T47D (cell line): ENCODE measurements around the gene NEK2.
"Not testable (repeated sequence)": the region's sequence is repeated elsewhere in the genome, so short reads cannot be mapped to it uniquely, and the experiment has no call there.

Experiments used
- DNase-seq, 2 experiments: peaks; one replicate each; pipeline versions ENCODE4 v3.0.0 to v3.0.0-alpha.2; 2011 to 2012; ENCODE audit warnings: low read depth in 1 of 2, low spot score in 1 of 2
- JUND ChIP-seq: IDR thresholded peaks from 2 replicates; pipeline ENCODE4 v1.6.1; 2012; ENCODE audit warnings: low read depth
- in situ Hi-C: cut with HindIII; loops from 2 replicates; pipeline ENCODE4 v1.10.0; 2016; ENCODE audit warnings: low sequenced_read_pairs, low pct_unique_long_range_greater_than_20kb

The NEK2 gene

GRCh38 chr1:211675230-211676105 lies at the start of gene NEK2:
NEK2 (minus strand) TSS chr1:211675621; CDS start chr1:211675479, 142 bp downstream.
- DNase-seq = peak; percentile 97 to 98
- TF ChIP-seq JUND = no peak
- in situ Hi-C loops = no loop called here

- TF ChIP-seq JUND = no peak
- DNase-seq = no peak
- in situ Hi-C loops = no loop called here
Measured at GRCh38 chr1:211724687-211725196, 49.3 kb upstream of the NEK2 start.

GRCh38 chr1:211723273-211723672 lies 47.9 kb upstream of the NEK2 start:
- in situ Hi-C loops = no loop called here

GRCh38 chr1:211722277-211723175 lies 47.1 kb upstream of the NEK2 start:
- in situ Hi-C loops = no loop called here
- no peak for TF ChIP-seq JUND
- DNase-seq = no peak

More at GRCh38 chr1:211723273-211723672, 47.9 kb upstream of the NEK2 start:
- no peak for TF ChIP-seq JUND
- no peak for DNase-seq

GRCh38 chr1:211716555-211716954 lies 41.1 kb upstream of the NEK2 start:
- in situ Hi-C loops, DNase-seq: not testable (repeated sequence)

- no peak for DNase-seq
- in situ Hi-C loops = no loop called here
- no peak for TF ChIP-seq JUND
Measured at GRCh38 chr1:211715971-211716370, 40.5 kb upstream of the NEK2 start.

GRCh38 chr1:211714154-211714553 lies 38.7 kb upstream of the NEK2 start:
- DNase-seq = no peak
- no peak for TF ChIP-seq JUND
- in situ Hi-C loops = no loop called here

- no peak for TF ChIP-seq JUND
Measured at GRCh38 chr1:211713231-211713630, 37.8 kb upstream of the NEK2 start.

GRCh38 chr1:211711315-211711705 lies 35.9 kb upstream of the NEK2 start:
- TF ChIP-seq JUND = no peak
- DNase-seq = no peak
- in situ Hi-C loops = no loop called here

More at GRCh38 chr1:211713231-211713630, 37.8 kb upstream of the NEK2 start:
- in situ Hi-C loops = no loop called here
- no peak for DNase-seq

- no peak for DNase-seq
- in situ Hi-C loops = no loop called here
- TF ChIP-seq JUND = no peak
Measured at GRCh38 chr1:211710566-211711314, 35.3 kb upstream of the NEK2 start.

- no peak for TF ChIP-seq JUND
- in situ Hi-C loops = no loop called here
- no peak for DNase-seq
Measured at GRCh38 chr1:211708926-211709325, 33.5 kb upstream of the NEK2 start.

GRCh38 chr1:211708006-211708405 lies 32.6 kb upstream of the NEK2 start:
- DNase-seq = no peak
- in situ Hi-C loops = no loop called here
- TF ChIP-seq JUND = no peak
